Lung (tissue), 12 donors: ENCODE data around the gene HEPHL1. TPM values are rescaled to one million over a fixed set of nuclear protein-coding genes. Genes with fewer than 3 reads are reported as not detected.

ENCODE experiments used
- ATAC-seq: fragments of 200-7000 bp; cut with Tn5 transposase; one replicate; pipeline ENCODE4 v1.9.1; 2020; ENCODE audit warnings: moderate number of reproducible peaks; ENCODE audit not compliant: insufficient read depth, low FRiP score
- DNase-seq, 3 donors: peaks; one replicate each; pipeline ENCODE4 v3.0.0-alpha.2; 2013 to 2017
- H3K27ac ChIP-seq, 2 donors: one replicate each; pipeline ENCODE4 v1.5.1; 2013; ENCODE audit warnings: mild to moderate bottlenecking in 2 of 2, moderate library complexity in 2 of 2, control low read depth in 1 of 2, inconsistent platforms in 1 of 2, low read depth in 1 of 2, low read length in 1 of 2
- H3K27me3 ChIP-seq, 3 donors: one replicate each; pipeline ENCODE4 v1.5.1; 2013; ENCODE audit warnings: low read length in 2 of 3; ENCODE audit not compliant: control insufficient read depth in 3 of 3, insufficient read depth in 3 of 3
- H3K36me3 ChIP-seq, 4 donors: one replicate each; pipeline ENCODE4 v1.5.1; 2013; ENCODE audit warnings: low read length in 4 of 4, mild to moderate bottlenecking in 1 of 4, moderate library complexity in 1 of 4; ENCODE audit not compliant: control insufficient read depth in 4 of 4, insufficient read depth in 4 of 4
- H3K4me1 ChIP-seq, 5 donors: one replicate each; pipeline ENCODE4 v1.5.1; 2013; ENCODE audit warnings: low read length in 5 of 5, mild to moderate bottlenecking in 2 of 5, moderate library complexity in 1 of 5; ENCODE audit not compliant: control insufficient read depth in 5 of 5, insufficient read depth in 5 of 5
- H3K4me3 ChIP-seq: one replicate; pipeline ENCODE4 v1.5.1; 2013; ENCODE audit warnings: mild to moderate bottlenecking, control low read depth, moderate library complexity
- H3K9ac ChIP-seq, 2 donors: one replicate each; pipeline ENCODE4 v1.5.1; 2013; ENCODE audit warnings: low read length in 2 of 2, control low read depth in 1 of 2; ENCODE audit not compliant: insufficient read depth in 1 of 2
- H3K9me3 ChIP-seq, 4 donors: one replicate each; pipeline ENCODE4 v1.5.1; 2013; ENCODE audit warnings: low read length in 3 of 4, mild to moderate bottlenecking in 1 of 4, moderate library complexity in 1 of 4; ENCODE audit not compliant: control insufficient read depth in 4 of 4, insufficient read depth in 3 of 4
- CTCF ChIP-seq: IDR thresholded peaks from 2 replicates; pipeline ENCODE4 v1.5.1; 2012; ENCODE audit warnings: mild to moderate bottlenecking; ENCODE audit errors: control extremely low read depth, extremely low read depth
- WGBS, 2 donors: extraction: QIAGEN DNeasy Blood & Tissue Kit; methylation state at CpG; one replicate each; pipeline ENCODE4 v1.1.7; 2013; 5-methylcytosine and 5-hydroxymethylcytosine counted together
- polyA plus RNA-seq, 2 donors: library from polyadenylated mRNA; stranded (reverse); fragments of 200-250 nt; gene quantifications; one replicate each; pipeline ENCODE4 v1.2.1, GENCODE V29; 2013
- total RNA-seq, 2 donors: library from RNA; depleted of rRNA in 1 of 2; stranded (reverse); fragments of >200 nt in 1 of 2; gene quantifications; one replicate each; pipeline ENCODE4 v1.2.1, GENCODE V29; 2014 to 2021
- donor health status: control.
- donor health status: control.
- donor health status: Bipolar disorder and iron deficiency.
- donor health status: healthy.
- donor health status: DM: yes; HTN: yes; CAD: no.

HEPHL1 gene
- total and polyA plus RNA-seq, 4 donors: not detected

- no peak for ATAC-seq
- TF ChIP-seq CTCF: no peak
- H3K4me1 ChIP-seq: peaks cover 0 to 33% (median 14%) of the 10 kb centered on the region in 5 donors
Observed at GRCh38 chr11:94139416-94139815, 118.3 kb downstream of the HEPHL1 start.

GRCh38 chr11:94140154-94140655 lies 119.1 kb downstream of the HEPHL1 start:
- Histone ChIP-seq H3K4me3 (no peak overlapping the region), H3K4me1 (peaks cover 0 to 25% (median 11%) of the 10 kb centered on the region in 5 donors), H3K36me3 (no peaks in the 10 kb centered on the region), H3K9ac (no peak overlapping the region), H3K27ac (no peak overlapping the region), H3K27me3 (no peaks in the 10 kb centered on the region), H3K9me3 (no peaks in the 10 kb centered on the region)
- 83 to 89% methylated on average over 2 of the region's 2 CpGs for WGBS, 2 donors
- ATAC-seq (no peak), DNase-seq (no peak)
- no peak for TF ChIP-seq CTCF

More at GRCh38 chr11:94139416-94139815, 118.3 kb downstream of the HEPHL1 start:
- H3K9ac ChIP-seq: no peak overlapping the region
- H3K4me3 ChIP-seq: no peak overlapping the region
- WGBS, 2 donors: 94 to 97% methylated on average over 4 of the region's 4 CpGs
- no peaks in the 10 kb centered on the region for H3K9me3 ChIP-seq
- H3K36me3 ChIP-seq: no peaks in the 10 kb centered on the region
- H3K27ac ChIP-seq: no peak overlapping the region
- H3K27me3 ChIP-seq: no peaks in the 10 kb centered on the region
- no peak for DNase-seq

- DNase-seq: no peak
- WGBS, 2 donors: 87 to 92% methylated on average over 12 of the region's 12 CpGs
- Histone ChIP-seq H3K9ac (no peak overlapping the region), H3K4me3 (no peak overlapping the region), H3K4me1 (peaks cover 0 to 23% (median 11%) of the 10 kb centered on the region in 5 donors), H3K36me3 (peaks cover 0 to 2% (median 0%) of the 10 kb centered on the region in 4 donors), H3K27me3 (no peaks in the 10 kb centered on the region), H3K9me3 (no peaks in the 10 kb centered on the region), H3K27ac (no peak overlapping the region)
- TF ChIP-seq CTCF: no peak
- ATAC-seq: no peak
Observed at GRCh38 chr11:94141511-94142307, 120.6 kb downstream of the HEPHL1 start.
